HG02973 (cell line): ENCODE measurements around the gene ITGB7.

Experiments used
- ATAC-seq: cut with Tn5 transposase; IDR thresholded peaks from one replicate; pipeline ENCODE4 v1.9.1; 2021; ENCODE audit warnings: moderate library complexity; ENCODE audit not compliant: unreplicated experiment

The ITGB7 gene

GRCh38 chr12:53147181-53147580, 59.9 kb downstream of the ITGB7 start:
- ATAC-seq = no peak

GRCh38 chr12:53145383-53146260, 61.4 kb downstream of the ITGB7 start:
- ATAC-seq = no peak

DNA sequence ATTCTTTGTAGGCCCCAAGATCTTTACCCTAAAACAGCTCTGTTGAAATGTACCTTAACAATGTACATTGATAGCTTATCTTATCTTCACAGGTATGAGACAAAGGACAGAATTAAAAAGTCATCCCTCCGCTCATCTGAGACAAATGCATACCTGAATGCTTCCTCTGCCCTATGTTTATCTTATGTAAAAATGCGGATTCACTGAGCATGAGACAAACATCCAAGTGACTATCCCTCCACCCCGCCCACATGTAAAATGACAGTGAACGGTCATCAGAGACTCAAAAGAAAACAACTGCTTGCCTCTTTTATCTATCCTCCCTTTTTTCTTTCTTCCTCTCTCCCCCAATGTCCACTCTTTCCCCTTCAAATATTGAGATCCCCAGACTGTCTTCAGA, 63.7 kb downstream of the ITGB7 start:
- no peak for ATAC-seq
